ENCODE measurements around the gene GAN.
A peak's percentile ranks its signal among the peaks of the same experiment; 100 is the strongest.

Gene GAN

GRCh38 chr16:81284995-81285600, 29.7 kb upstream of the GAN start:
- H3K27me3 Mint-ChIP-seq, result no peaks in the 10 kb centered on the region
- no peaks in the 10 kb centered on the region for H3K9me3 Mint-ChIP-seq
- H3K27ac Mint-ChIP-seq, result no peak overlapping the region
- H3K36me3 Mint-ChIP-seq (ENCODE audit: low read depth), result no peaks in the 10 kb centered on the region
- no peaks in the 10 kb centered on the region for H3K4me1 Mint-ChIP-seq (ENCODE audit: low read depth)
- H3K4me3 Mint-ChIP-seq, result no peak overlapping the region

DNA sequence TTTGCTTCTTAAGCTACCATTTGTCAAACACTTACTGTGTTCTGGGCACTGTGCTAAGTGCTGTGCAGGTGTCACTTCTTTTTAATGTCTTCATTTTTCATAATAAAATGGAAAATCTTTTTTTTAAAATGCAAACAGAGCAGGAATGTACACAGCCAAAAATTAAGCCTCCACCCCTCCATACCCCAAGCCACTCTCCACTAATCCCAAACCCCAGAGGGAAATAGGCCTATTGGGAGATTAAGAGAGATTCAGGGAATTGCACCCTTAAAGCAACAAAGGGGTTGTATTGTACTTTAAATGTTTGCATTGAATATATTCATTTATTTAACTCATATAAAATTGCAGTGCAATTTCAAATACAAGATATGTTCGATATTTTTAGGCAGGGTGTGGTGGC, 28.6 kb upstream of the GAN start:
- Mint-ChIP-seq H3K4me3 (no peak overlapping the region), H3K9me3 (no peaks in the 10 kb centered on the region), H3K27ac (no peak overlapping the region), H3K4me1 (ENCODE audit: low read depth) (no peaks in the 10 kb centered on the region), H3K36me3 (ENCODE audit: low read depth) (no peaks in the 10 kb centered on the region), H3K27me3 (peaks cover 2% of the 10 kb centered on the region)

DNA sequence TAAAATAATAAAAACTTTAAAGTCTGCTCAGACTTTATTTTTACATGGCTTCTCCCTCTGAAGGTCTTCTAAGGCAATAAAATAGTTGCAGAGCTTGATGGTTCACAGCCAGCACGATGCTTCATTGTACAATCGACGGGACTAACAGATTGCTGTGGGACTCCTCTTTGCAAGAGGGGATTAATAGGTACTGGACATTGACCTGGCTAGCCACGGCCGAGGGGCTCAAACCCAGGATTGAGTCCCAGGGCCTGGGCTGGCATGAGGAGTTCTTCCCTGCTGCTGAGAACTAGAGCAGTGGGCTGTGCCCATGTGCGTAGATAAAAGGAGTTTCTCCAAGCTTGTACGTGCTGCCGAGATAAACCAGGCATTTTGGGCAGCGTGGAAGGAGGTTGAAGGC, 23.6 kb upstream of the GAN start:
- Mint-ChIP-seq H3K27me3 (peaks cover 17% of the 10 kb centered on the region), H3K4me1 (ENCODE audit: low read depth) (no peaks in the 10 kb centered on the region), H3K4me3 (no peak overlapping the region), H3K9me3 (no peaks in the 10 kb centered on the region), H3K27ac (no peak overlapping the region), H3K36me3 (ENCODE audit: low read depth) (no peaks in the 10 kb centered on the region)

- Mint-ChIP-seq H3K9me3 (no peaks in the 10 kb centered on the region), H3K4me1 (ENCODE audit: low read depth) (no peaks in the 10 kb centered on the region), H3K36me3 (ENCODE audit: low read depth) (no peaks in the 10 kb centered on the region), H3K27me3 (peaks cover 17% of the 10 kb centered on the region), H3K27ac (no peak overlapping the region), H3K4me3 (no peak overlapping the region)
Observed at GRCh38 chr16:81292936-81293335, 21.8 kb upstream of the GAN start.

GRCh38 chr16:81293909-81294802, 20.6 kb upstream of the GAN start:
- no peaks in the 10 kb centered on the region for H3K36me3 Mint-ChIP-seq (ENCODE audit: low read depth)
- H3K4me1 Mint-ChIP-seq (ENCODE audit: low read depth), result no peaks in the 10 kb centered on the region
- peaks cover 17% of the 10 kb centered on the region for H3K27me3 Mint-ChIP-seq
- H3K27ac Mint-ChIP-seq, result no peak overlapping the region
- no peaks in the 10 kb centered on the region for H3K9me3 Mint-ChIP-seq
- no peak overlapping the region for H3K4me3 Mint-ChIP-seq

GRCh38 chr16:81296631-81297030, 18.1 kb upstream of the GAN start:
- Mint-ChIP-seq H3K27me3 (peaks cover 12% of the 10 kb centered on the region), H3K27ac (no peak overlapping the region), H3K9me3 (no peaks in the 10 kb centered on the region), H3K4me1 (ENCODE audit: low read depth) (no peaks in the 10 kb centered on the region), H3K36me3 (ENCODE audit: low read depth) (no peaks in the 10 kb centered on the region), H3K4me3 (no peak overlapping the region)

DNA sequence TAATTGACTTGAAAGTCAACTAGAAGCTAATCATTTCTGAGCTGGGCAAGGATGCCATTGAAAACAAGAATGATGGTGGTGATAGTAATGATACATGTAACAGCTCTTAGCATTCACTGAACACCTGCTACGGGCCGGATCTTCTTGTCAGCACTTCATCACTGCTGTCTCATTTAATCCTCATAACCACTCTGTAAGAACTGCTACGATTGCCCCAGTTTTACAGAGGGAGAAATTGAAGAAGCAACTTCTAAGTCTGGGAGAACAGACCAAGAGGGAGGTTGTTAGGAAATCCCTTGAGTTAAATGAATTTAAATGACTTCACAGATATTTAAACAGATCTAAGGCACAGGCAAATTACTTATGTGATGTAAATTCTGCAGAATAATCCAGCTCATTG, 7.0 kb upstream of the GAN start:
- H3K36me3 Mint-ChIP-seq (ENCODE audit: low read depth), result no peaks in the 10 kb centered on the region
- no peak overlapping the region for H3K4me3 Mint-ChIP-seq
- peaks cover 54% of the 10 kb centered on the region for H3K4me1 Mint-ChIP-seq (ENCODE audit: low read depth)
- H3K27ac Mint-ChIP-seq, result peak overlapping the region; percentile 22
- no peaks in the 10 kb centered on the region for H3K9me3 Mint-ChIP-seq
- H3K27me3 Mint-ChIP-seq, result no peaks in the 10 kb centered on the region

DNA sequence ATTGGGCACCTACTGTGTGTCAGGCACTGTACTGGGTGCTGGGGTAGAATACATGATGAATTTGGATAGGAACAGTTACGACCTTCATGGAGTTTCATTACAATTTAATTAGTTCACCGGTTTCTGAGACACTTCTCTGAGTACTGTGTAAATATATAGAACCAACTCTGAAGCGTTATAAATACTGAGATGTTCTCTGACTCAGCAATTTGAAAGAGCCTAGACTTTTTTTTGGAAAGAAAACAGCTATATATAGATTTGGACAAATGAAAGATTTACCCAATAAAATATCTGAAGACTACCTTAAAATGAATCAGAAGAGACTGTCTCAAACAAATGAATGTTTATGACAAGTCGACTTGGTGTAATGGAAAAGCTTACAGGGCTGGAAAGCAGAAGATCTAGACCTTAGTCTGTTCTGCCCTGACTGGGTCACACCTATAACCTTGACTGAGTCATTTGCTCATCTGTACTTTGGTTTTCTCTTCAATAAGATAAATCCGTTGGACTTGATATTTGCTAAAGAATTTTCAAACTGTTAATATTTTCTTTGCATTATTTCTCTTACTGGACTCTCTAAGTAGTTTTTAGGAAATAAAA, 4.6 kb upstream of the GAN start:
- Mint-ChIP-seq H3K4me3 (no peak overlapping the region), H3K4me1 (ENCODE audit: low read depth) (peaks cover 70% of the 10 kb centered on the region), H3K9me3 (no peaks in the 10 kb centered on the region), H3K36me3 (ENCODE audit: low read depth) (no peaks in the 10 kb centered on the region), H3K27me3 (no peaks in the 10 kb centered on the region), H3K27ac (peak overlapping the region; percentile 76)

DNA sequence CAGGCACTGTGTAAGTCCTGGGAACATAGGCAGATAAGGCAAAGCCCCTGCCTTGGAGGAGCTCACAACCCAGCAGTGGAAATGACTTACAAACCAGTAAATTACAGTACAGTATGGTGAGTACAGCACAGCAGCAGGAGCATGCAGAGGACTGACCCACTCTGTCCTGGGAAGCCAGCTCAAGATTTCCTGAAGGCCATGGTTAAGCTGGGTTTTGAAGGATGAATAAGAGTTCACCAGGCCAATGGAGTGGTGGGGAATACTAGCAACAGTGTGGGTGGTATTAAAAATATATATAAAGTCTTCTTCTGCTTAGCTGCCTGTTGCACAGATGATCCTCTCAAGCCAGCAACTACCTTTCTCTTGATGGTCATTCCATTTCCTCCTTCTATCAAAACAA, 3.0 kb upstream of the GAN start:
- no peaks in the 10 kb centered on the region for H3K36me3 Mint-ChIP-seq (ENCODE audit: low read depth)
- H3K4me3 Mint-ChIP-seq, result no peak overlapping the region
- H3K9me3 Mint-ChIP-seq, result no peaks in the 10 kb centered on the region
- peaks cover 74% of the 10 kb centered on the region for H3K4me1 Mint-ChIP-seq (ENCODE audit: low read depth)
- H3K27me3 Mint-ChIP-seq, result no peaks in the 10 kb centered on the region
- H3K27ac Mint-ChIP-seq, result peak overlapping the region; percentile 22

DNA sequence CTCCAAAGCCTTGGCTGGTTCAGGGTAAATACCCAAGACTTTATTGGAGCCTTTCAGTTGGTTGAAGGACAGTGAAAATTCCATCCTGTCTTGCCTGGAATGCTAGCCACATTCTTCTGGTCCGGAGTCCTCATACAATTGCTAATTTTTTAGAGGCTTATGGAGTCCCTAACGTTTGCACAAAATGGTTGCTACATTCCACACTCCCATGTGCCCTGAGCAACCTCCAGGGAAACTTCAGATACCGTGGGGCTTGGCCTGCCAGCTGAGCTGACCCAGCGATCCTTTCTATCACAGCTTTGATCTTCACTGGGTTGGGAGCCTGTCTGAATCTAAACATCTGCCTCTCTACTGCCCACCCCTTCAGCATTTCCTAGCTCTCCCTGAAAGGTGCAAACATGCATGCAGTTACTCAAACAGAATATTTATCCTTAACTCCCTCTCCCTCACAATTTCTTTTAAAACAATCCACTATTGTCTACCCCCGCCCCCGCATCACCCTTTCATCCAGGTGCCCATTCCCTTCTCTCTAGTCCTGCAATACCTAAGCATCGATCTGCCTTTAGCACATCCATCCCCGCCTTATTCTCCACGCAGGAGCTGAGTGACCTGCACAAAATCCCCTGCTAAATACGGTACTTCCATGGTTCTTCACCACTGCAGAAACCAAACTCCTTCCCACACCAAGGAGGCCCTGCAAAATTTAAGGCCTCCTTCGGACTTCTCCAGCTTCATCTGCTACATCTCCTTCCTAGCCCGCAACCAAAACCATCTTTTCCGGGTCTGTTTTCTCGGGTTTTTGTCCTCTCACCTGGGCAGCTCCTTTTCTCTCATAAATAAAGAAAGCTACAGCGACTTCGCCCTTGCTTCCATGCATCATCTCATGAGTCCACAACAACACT, 810 bp upstream of the GAN start:
- H3K4me1 Mint-ChIP-seq (ENCODE audit: low read depth), result peaks cover 67% of the 10 kb centered on the region

GRCh38 chr16:81315271-81316175, 761 bp downstream of the GAN start:
- Mint-ChIP-seq H3K4me3 (peak overlapping the region; percentile 93), H3K9me3 (no peaks in the 10 kb centered on the region), H3K27ac (peak overlapping the region; percentile 57), H3K4me1 (ENCODE audit: low read depth) (peaks cover 65% of the 10 kb centered on the region), H3K27me3 (no peaks in the 10 kb centered on the region), H3K36me3 (ENCODE audit: low read depth) (no peaks in the 10 kb centered on the region)

More for the DNA sequence above, 810 bp upstream of the GAN start:
- H3K27ac Mint-ChIP-seq, result peak overlapping the region; percentile 88
- no peaks in the 10 kb centered on the region for H3K27me3 Mint-ChIP-seq
- H3K4me3 Mint-ChIP-seq, result peak overlapping the region; percentile 93
- no peaks in the 10 kb centered on the region for H3K36me3 Mint-ChIP-seq (ENCODE audit: low read depth)
- H3K9me3 Mint-ChIP-seq, result no peaks in the 10 kb centered on the region

DNA sequence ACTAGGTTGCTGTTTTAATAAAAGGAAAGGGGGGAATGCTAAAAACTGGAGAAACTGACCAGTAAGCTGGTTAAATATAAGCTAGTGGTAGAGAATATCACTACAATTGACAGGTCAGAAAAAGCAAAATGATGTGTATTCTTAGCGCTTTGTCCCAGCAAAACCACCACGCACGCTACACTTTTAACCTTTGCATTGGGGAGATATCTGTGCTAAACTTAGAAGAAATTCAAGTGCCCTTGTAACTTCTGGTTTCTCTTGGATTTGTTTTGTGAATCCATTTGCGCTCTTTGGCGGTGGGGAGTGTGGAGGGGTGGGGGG, 1.4 kb downstream of the GAN start:
- peak overlapping the region; percentile 57 for H3K27ac Mint-ChIP-seq
- no peaks in the 10 kb centered on the region for H3K36me3 Mint-ChIP-seq (ENCODE audit: low read depth)
- no peaks in the 10 kb centered on the region for H3K27me3 Mint-ChIP-seq
- no peaks in the 10 kb centered on the region for H3K9me3 Mint-ChIP-seq
- H3K4me1 Mint-ChIP-seq (ENCODE audit: low read depth), result peaks cover 62% of the 10 kb centered on the region
- H3K4me3 Mint-ChIP-seq, result peak overlapping the region; percentile 86

DNA sequence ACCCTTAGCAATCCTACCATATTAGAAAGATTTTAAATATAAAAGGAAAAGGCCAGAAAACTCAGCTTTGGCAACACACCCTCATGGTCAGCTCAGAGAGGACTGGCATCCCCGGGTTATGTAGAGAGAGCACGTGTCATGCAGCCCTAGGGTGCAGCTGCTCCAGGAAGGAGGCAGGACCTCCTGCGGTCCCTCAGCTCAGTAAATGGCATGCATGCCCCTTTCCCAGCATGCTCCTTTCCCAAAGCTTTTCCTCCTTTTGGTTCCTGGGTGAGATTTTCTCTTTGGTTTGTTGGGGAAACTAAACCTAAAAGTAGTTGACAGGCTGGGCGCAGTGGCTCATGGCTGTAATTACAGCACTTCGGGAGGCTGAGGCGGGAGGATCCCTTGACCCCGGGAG, 3.9 kb downstream of the GAN start:
- peaks cover 49% of the 10 kb centered on the region for H3K4me1 Mint-ChIP-seq (ENCODE audit: low read depth)
- no peak overlapping the region for H3K27ac Mint-ChIP-seq
- no peak overlapping the region for H3K4me3 Mint-ChIP-seq
- H3K36me3 Mint-ChIP-seq (ENCODE audit: low read depth), result no peaks in the 10 kb centered on the region
- no peaks in the 10 kb centered on the region for H3K9me3 Mint-ChIP-seq
- no peaks in the 10 kb centered on the region for H3K27me3 Mint-ChIP-seq

Measured in stimulated activated naive CD8-positive, alpha-beta T cell treated with anti-CD3 and anti-CD28 coated beads, Interleukin-15, Interleukin-2, amounts not matched to agents 100 ng/mL and 50 ng/mL, for 24 hours (primary cell).